ENCODE data around the gene ATP1A2.

Gene ATP1A2

DNA sequence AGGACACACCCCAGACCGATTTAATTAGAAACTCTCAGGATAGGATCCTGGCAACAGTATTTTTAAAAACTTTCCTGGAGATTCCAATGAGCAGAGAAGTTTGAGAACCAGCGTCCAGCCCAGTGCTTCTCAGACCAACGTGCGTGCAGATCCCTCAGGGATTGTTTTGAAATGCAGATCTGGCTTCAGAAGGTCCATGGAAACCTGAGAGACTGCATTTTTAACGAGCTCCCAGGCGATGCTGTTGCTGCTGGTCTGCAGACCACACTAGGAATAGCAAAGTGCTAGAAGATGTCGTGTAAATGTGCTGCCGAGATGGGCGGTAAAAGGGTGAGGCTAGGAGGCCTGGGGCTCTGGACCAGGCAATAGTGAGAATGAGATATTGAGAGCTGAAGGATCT is 56.4 kb downstream of the ATP1A2 start:
- no peak for DNase-seq (ENCODE audit: low read depth)

DNA sequence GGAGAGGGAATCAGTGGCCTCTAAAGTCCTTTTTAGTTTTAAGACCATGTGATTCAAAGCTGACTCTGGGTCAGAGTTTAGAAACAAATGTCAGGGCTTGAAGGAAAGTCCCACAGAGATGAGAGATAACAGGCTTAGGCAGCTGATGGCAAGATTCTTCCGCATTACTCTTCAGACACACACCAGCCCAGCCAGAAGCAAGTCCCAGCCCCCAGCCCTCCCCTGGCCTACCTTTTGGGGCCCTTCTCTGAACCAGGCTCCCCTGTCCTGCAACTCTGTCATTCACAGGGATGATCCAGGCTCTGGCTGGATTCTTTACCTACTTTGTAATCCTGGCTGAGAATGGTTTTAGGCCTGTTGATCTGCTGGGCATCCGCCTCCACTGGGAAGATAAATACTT is 61.7 kb downstream of the ATP1A2 start:
- DNase-seq (ENCODE audit: low read depth): no peak

DNA sequence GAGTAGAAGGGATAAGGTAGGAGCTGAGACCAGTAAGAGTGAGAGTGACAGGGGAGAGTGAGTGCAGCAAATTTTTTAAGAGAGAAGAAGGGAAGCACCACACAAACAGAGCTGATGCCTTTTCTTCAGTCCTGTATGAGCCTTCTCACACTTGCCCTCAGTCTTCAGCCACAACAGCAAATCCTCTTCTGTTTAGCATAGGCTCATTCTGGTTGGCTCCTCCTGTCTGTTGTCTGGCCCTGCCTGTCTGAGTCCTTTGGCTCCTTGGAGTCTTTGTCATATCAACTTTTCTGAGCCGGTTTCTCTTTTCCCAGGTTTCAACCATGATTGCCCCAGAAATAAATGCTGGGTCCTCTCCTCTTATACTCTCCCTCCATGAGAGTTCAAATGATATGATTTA is 62.1 kb downstream of the ATP1A2 start:
- DNase-seq (ENCODE audit: low read depth): no peak

DNA sequence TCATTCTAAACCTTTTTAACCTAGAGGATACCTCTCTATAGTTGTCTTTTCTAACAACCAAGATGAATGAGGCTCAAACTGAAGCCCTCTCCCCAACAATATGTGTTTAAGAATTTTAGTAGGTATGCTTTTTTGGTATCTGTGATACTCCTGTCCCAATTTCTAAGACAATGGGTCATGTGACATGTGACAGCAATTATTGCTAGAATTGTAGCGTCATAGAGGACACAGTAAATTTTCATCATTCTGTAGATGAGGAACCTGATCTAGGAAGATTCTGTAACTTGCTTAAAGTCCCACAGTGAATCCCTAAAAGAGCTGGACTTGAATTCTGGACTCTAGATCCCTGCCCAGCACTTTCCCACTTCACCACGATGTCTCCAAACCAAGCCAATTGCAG is 63.2 kb downstream of the ATP1A2 start:
- DNase-seq (ENCODE audit: low read depth): no peak

DNA sequence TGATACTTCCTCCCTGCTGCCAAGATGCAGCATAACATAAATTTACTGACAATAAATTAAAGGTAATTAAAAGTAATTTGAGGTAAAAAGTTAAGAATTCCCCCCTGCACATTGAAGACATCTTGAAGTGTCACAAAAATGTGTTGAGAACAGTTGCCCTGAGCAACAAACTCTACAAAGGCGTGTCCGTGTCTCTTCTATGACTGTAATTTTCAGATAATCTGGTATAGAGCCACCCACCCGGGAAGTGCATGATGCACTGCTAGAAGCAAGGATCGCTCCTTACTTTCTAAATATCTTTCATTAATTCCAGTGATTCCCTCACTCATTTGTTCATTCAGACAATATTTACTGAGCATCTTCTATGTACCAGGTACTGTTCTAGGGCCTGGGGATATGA is 63.8 kb downstream of the ATP1A2 start:
- no peak for DNase-seq (ENCODE audit: low read depth)

DNA sequence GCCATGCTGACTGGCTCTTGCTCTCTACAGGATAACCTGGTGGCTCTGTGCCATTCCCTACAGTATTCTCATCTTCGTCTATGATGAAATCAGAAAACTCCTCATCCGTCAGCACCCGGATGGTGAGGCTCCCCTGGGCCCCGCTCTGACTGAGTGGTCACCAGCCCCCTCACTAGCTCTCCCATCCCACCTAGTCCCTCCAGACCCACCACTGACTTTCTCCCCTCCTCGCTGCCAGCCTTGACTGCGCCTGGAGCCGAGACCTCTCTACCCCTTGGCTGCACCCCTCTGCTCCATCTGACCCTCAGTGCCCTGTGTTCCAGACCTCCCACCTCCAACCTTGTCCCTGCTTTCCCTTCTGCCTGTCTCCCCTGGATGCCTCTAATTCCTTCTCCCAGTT is 70.7 kb downstream of the ATP1A2 start:
- no peak for DNase-seq (ENCODE audit: low read depth)

DNA sequence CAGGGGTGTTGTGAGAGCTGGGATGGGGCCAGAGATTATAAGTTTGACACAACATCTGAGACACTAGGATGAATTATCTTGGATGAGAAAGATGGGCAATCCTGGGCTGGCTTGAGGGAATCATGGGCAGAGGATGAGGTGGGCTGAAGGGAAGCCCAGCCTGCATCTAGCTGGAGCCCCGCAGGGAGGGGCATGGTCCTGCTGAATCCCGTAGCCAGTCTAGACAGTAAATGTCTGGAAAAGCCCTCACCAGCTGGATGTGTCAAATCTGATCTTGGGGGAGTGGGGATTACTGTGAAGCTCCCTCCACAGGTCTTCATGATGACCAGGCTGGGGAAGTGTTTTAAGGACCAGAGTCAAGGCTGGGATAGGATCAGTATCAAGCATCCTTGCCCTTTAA is 71.2 kb downstream of the ATP1A2 start:
- DNase-seq (ENCODE audit: low read depth): no peak

DNA sequence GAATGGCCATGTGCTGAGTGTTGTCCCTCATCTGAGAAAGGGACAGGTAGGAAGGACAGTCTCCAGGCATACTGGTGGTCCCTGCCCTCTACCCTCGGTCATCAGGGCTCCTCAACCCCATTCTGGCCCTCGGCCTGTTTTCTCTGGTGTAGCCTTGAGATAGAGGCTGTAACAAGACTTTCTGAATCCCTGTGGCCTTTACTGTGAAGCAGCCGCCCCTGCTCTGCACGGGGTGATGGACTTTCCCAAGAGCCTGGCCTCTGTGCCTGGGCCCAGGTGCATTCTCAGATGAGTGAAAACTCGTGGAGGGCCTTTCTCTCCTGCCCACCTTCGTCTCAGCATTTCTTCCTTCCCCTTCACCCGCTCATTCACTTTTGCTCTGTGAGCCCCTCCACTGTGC is 71.8 kb downstream of the ATP1A2 start:
- no peak for DNase-seq (ENCODE audit: low read depth)

DNA sequence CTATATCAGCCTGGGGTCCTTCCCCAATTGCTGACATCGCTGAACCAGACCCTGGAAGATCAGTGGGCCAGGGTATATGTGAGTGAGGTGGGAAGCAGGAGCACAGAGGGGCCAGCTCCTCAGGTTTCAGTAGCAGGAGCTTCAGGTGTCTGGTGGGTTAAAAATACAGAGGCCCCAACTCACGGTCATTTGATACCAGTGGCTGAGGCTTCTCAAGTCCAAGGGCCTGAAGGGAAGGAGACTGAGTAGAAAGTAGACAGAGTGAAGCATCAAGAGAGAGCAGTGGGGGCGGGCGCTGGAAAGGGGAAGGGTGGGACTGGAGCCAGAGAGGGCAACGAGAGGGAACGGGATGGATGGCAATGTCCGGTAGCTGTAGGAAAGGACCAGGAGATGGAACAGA is 72.8 kb downstream of the ATP1A2 start:
- no peak for DNase-seq (ENCODE audit: low read depth)

DNA sequence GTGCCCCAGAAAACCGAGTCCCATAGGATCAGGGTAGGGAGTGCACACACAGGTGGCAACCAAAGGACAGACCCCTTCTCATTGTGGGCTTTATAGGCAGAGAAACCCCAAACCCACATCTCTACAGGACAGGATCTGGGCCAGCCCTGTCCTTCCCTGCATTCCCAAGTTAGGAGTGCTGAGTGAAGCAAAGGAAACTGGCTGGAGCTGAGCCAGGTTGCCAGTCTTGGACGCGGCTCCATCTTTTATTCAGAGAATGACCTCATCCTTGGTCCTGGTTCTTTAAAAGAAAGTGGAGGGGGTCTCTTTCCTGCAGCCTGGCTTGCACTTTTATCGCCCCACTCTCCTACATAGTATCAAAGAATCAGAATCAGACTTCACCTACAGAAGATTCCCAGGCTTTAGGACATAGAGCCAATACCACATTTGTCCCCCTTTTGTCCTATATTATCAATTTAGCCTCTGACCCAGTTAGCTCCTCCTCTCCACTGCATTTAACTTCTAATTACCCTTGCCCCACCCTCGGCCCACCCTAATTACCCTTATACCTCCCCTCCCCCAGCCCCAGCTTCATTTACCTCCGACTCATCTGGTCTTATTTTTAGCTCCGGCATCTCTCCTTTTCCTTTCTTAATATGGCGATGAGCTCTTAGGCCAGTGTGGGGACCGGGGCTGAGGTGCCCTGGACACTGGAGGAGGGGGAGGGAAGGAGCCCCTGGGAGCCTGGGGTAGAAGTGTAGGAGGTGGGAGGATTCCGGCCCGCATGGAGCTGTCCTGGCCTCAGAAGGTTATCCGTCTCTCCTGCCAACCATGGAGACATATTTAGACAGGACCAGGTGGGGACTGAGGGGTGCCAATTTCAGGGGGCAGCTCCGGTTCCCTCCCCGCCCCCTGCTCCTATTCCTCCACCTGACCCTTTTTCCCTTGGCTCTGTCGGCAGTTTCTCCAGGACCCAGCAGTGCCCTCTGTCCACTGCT is 74.4 kb downstream of the ATP1A2 start, which contains the start of gene CASQ1:
Gene CASQ1 (plus strand): TSS at position 927 of the 977 bp plus-strand sequence. CDS start 177 bp downstream, outside the sequence.
- no peak for DNase-seq (ENCODE audit: low read depth)

DNA sequence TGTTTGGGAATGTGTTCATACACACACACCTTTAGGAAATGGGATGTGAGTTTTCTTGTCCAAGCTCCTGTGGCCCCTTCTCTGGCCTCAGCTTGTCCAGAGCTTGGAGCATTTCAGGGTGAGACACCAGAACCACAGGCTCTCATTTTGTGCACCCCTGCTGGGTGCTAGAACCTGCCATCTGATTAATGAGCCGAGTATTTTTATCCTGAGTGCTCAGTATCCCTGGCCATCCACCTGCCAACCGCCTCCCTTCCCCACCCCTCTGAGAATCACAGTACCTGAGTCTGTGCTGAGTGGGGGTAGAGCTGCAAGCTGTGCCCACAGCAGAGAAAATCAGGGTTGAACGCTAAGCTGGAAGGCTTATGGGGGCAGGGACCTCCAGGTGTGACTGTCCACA is 76.2 kb downstream of the ATP1A2 start:
- DNase-seq (ENCODE audit: low read depth): no peak

DNA sequence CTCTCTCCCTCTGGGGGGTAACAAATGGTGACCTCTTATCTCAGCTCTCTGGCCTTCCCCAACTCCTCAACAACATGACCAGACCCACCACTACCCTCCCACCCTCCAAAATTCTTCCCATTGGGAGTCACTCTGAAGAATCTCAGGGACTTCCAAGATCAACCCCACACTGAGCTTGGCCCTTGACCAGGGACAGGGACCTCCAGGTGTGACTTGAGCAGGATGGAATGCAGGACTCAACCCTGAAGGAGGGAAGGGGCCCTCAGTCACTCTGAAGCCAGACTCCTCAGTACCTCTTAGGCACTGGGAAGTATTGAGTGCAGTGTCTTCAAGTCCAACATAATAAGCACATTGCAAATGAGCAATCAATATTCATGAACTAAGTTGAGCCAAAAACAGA is 76.7 kb downstream of the ATP1A2 start:
- DNase-seq (ENCODE audit: low read depth): no peak
